NT2/D1 (cell line): ENCODE results near the gene CSF2RB.

ENCODE experiments used
- DNase-seq: peaks from one replicate; pipeline ENCODE4 v3.0.0-alpha.2; 2011; ENCODE audit warnings: low read depth, low spot score
- H3K27me3 ChIP-seq: 2 replicates; pipeline ENCODE4 v1.6.0; 2011; ENCODE audit warnings: mild to moderate bottlenecking; ENCODE audit not compliant: insufficient read length, insufficient read depth
- H3K36me3 ChIP-seq: 2 replicates; pipeline ENCODE4 v1.6.1; 2011; ENCODE audit warnings: mild to moderate bottlenecking, low read length, mixed read lengths; ENCODE audit not compliant: insufficient read depth, insufficient read length
- H3K4me1 ChIP-seq: 2 replicates; pipeline ENCODE4 v1.5.1; 2011; ENCODE audit not compliant: insufficient read depth, insufficient read length
- H3K4me3 ChIP-seq: 2 replicates; pipeline ENCODE4 v1.5.1; 2011; ENCODE audit warnings: low read depth; ENCODE audit not compliant: insufficient read length
- H3K9ac ChIP-seq: 2 replicates; pipeline ENCODE4 v1.6.0; 2011; ENCODE audit warnings: low read depth; ENCODE audit not compliant: insufficient read length
- H3K9me3 ChIP-seq: 2 replicates; pipeline ENCODE4 v1.5.1; 2011; ENCODE audit warnings: mild to moderate bottlenecking, low read length; ENCODE audit not compliant: insufficient read depth
- SUZ12 ChIP-seq: IDR thresholded peaks from 2 replicates; pipeline ENCODE4 v1.6.1; 2011; ENCODE audit not compliant: insufficient read length, insufficient read depth; ENCODE audit errors: extremely low read depth
- YY1 ChIP-seq: IDR thresholded peaks from 2 replicates; pipeline ENCODE4 v1.6.1; 2011; ENCODE audit not compliant: insufficient read length, insufficient read depth
- ZNF274 ChIP-seq: IDR thresholded peaks from 2 replicates; pipeline ENCODE4 v1.6.1; 2011; ENCODE audit warnings: mild to moderate bottlenecking, low read depth, low read length

Gene CSF2RB

GRCh38 chr22:36922711-36923110, 9.3 kb downstream of the CSF2RB start:
- no peaks in the 10 kb centered on the region for H3K9me3 ChIP-seq
- no peaks in the 10 kb centered on the region for H3K27me3 ChIP-seq
- H3K4me1 ChIP-seq: peaks cover 10% of the 10 kb centered on the region
- H3K36me3 ChIP-seq: no peaks in the 10 kb centered on the region
- no peak overlapping the region for H3K4me3 ChIP-seq
- TF ChIP-seq ZNF274: no peak
- no peak for TF ChIP-seq SUZ12
- no peak for TF ChIP-seq YY1
- no peak overlapping the region for H3K9ac ChIP-seq
- no peak for DNase-seq

- TF ChIP-seq YY1 (no peak), ZNF274 (no peak), SUZ12 (no peak)
These were observed 9.8 kb downstream of the CSF2RB start for GRCh38 chr22:36923131-36923788.

DNA sequence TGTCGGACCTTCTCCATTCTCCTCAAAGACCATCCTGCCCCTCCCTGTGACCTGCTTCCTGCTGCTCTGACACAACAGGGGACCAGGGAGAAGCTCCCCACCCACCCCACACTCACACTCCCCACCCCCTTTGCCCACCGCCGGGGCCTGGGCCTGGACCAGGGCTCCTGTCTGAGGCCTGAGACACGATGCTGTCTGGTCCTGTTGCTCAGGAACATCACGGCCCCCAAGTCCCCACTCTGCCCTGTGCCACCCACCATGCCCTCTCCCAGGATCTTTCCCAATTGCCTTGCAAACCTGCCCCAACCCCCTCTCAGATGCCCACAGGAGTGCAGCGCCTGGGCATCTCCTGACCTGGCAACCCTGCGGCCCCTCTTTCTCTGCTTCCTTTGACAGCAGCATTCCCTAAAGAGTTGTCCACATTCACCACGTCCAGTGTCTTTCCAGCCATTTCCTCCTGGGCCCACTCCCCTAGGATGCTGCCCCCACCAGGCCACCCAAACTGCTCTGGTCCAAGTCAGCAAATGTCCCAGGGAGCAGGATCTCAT, 10.8 kb downstream of the CSF2RB start:
- no peak for TF ChIP-seq SUZ12
- no peak for TF ChIP-seq YY1
- TF ChIP-seq ZNF274: no peak
- Histone ChIP-seq H3K9ac (no peak overlapping the region), H3K4me3 (no peak overlapping the region), H3K36me3 (no peaks in the 10 kb centered on the region), H3K4me1 (peaks cover 14% of the 10 kb centered on the region), H3K27me3 (no peaks in the 10 kb centered on the region), H3K9me3 (no peaks in the 10 kb centered on the region)
- DNase-seq: no peak

More at GRCh38 chr22:36923131-36923788, 9.8 kb downstream of the CSF2RB start:
- Histone ChIP-seq H3K4me1 (peaks cover 10% of the 10 kb centered on the region), H3K27me3 (no peaks in the 10 kb centered on the region), H3K4me3 (no peak overlapping the region), H3K36me3 (no peaks in the 10 kb centered on the region), H3K9me3 (no peaks in the 10 kb centered on the region), H3K9ac (no peak overlapping the region)
- no peak for DNase-seq

DNA sequence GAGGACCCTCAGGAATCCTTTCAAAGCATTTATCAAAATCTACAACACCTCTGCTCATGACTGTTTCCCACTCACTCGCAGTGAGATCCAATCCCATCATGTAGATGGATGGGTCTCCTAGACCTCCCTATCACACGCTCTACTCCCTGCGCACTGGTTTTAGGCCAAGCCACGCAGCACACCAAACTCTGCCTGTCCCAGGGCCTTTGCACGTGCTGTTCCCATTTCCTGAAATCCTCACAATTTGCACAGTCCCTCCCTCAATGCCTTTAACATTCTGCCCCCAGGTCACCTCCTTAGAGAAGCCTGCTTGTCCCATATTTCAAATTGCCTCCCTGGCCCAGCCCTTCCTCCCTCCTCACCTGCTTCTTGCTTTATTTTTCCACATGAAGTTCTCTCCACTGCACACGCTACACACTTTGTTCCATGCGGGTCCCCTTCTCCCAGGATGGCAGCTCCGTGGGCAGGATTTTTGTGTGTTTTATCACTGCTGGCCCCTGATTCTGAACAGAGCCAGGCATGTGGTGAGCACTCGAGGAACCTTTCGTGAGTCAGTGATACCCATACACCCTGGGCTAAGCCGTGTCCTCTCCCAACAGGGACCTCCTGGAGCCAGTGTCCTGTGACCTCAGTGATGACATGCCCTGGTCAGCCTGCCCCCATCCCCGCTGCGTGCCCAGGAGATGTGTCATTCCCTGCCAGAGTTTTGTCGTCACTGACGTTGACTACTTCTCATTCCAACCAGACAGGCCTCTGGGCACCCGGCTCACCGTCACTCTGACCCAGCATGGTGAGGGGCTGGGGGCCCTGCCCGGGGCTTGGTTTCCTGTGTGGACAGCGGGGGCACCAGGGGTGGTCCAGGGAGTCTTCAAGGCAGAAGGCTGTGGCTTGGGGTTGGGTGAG, 12.2 kb downstream of the CSF2RB start:
- H3K36me3 ChIP-seq: no peaks in the 10 kb centered on the region
- no peak overlapping the region for H3K4me3 ChIP-seq
- H3K9ac ChIP-seq: no peak overlapping the region
- no peaks in the 10 kb centered on the region for H3K27me3 ChIP-seq
- peaks cover 20% of the 10 kb centered on the region for H3K4me1 ChIP-seq
- H3K9me3 ChIP-seq: no peaks in the 10 kb centered on the region
- TF ChIP-seq ZNF274 (no peak), SUZ12 (no peak), YY1 (no peak)
- no peak for DNase-seq

DNA sequence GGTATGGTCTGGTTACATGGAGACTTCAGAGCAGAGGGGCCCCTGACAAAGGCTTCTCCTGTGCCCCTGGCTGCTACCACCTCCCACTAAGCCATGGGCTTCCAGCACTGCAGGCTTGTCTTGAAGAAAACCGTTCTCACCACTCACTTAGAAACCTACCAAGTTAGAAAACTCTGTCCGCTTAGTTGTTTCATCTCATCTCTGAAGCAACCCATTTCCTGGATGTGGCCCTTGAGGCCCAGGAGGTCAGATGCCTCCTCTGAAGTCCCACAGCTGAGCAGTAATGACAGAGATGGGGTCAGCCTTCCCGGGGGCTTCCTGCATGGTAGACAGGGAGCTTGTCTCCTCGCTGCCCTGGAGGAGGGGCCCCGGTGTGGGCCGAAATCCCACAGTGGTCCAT, 12.9 kb downstream of the CSF2RB start:
- TF ChIP-seq YY1 (no peak), SUZ12 (no peak), ZNF274 (no peak)
- Histone ChIP-seq H3K9ac (no peak overlapping the region), H3K27me3 (no peaks in the 10 kb centered on the region), H3K4me3 (no peak overlapping the region), H3K36me3 (no peaks in the 10 kb centered on the region), H3K4me1 (peaks cover 20% of the 10 kb centered on the region), H3K9me3 (no peaks in the 10 kb centered on the region)
- DNase-seq: no peak

DNA sequence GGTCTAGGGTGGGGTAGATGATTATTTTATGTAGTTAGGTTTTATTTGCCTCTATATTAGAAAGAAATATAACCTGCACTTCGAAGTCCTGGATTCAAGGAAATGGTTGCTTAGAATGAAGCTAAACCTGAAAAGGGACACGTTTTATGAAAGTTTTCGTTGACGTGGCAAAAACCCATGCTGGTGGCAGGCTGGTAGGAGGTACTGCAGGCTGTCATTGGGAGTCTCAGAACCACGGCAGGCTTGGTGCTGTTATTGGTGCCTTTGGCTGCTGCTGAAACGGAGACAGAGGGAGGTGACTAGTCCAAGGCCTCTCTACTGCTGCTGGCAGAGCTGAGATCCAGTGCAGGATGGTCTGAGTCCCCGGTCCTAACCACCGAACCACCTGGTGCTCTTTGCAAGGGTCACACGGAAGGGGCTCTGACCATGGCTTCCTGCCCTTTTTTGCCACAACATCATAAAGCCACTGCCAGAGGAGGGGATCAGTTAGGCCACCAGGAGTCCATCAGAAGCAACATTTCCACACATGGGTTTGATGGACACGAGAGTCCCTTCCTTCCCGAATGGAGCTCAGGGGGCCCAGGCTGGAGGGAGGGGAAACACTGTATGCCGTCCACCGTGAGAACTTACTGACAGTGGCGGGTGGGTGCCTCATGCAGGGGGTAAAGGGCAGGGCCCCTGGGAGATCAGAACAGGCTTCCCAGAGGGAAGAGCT, 13.4 kb downstream of the CSF2RB start:
- TF ChIP-seq ZNF274 (no peak), YY1 (no peak), SUZ12 (no peak)
- no peak overlapping the region for H3K9ac ChIP-seq
- H3K4me3 ChIP-seq: no peak overlapping the region
- no peaks in the 10 kb centered on the region for H3K36me3 ChIP-seq
- H3K4me1 ChIP-seq: peaks cover 17% of the 10 kb centered on the region
- H3K27me3 ChIP-seq: no peaks in the 10 kb centered on the region
- no peak for DNase-seq
- H3K9me3 ChIP-seq: no peaks in the 10 kb centered on the region

DNA sequence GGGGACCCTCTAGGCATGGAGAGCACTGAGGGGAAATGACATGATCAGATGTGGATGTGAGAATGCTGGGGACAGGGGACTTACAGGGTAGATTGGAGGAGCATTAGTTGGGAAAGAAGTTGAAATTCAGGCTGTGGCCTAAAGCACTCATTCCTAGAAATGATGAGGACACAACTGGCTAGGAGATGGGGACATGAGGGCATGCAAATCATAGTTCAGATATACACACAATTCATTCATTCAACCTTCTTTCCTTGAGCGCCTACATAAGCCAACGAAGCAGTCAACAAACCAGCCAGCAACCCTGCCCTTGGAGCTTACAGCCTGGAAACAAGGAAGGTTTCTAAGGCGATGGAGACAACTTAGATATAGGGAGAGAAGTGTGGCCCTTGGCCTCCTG, 14.2 kb downstream of the CSF2RB start:
- TF ChIP-seq ZNF274 (no peak), SUZ12 (no peak), YY1 (no peak)
- H3K36me3 ChIP-seq: no peaks in the 10 kb centered on the region
- no peak overlapping the region for H3K9ac ChIP-seq
- DNase-seq: no peak
- H3K4me3 ChIP-seq: no peak overlapping the region
- no peaks in the 10 kb centered on the region for H3K9me3 ChIP-seq
- H3K27me3 ChIP-seq: no peaks in the 10 kb centered on the region
- peaks cover 12% of the 10 kb centered on the region for H3K4me1 ChIP-seq
